ENCODE results near the gene SAMD9L. TPM values are rescaled to one million over a fixed set of nuclear protein-coding genes. Genes with fewer than 3 reads are reported as not detected.

Gene SAMD9L
- total RNA-seq, 1 donor from 2014 or later, result not detected

GRCh38 chr7:93161181-93161762 lies 13.1 kb upstream of the SAMD9L start:
- no peaks in the 10 kb centered on the region for H3K27me3 Mint-ChIP-seq (ENCODE audit: insufficient read depth, low read depth)
- no peaks in the 10 kb centered on the region for H3K36me3 Mint-ChIP-seq
- H3K27ac ChIP-seq, result no peak overlapping the region
- no peak overlapping the region for H3K4me3 Mint-ChIP-seq
- no peak overlapping the region for H3K4me3 ChIP-seq
- H3K4me2 ChIP-seq, result no peak overlapping the region
- H2AFZ ChIP-seq (replicated peaks), result no peak overlapping the region
- H3K4me1 ChIP-seq, result no peaks in the 10 kb centered on the region
- no peaks in the 10 kb centered on the region for H3K36me3 ChIP-seq
- no peak overlapping the region for H3K27ac Mint-ChIP-seq
- TF ChIP-seq CTCF (IDR thresholded peaks at IDR 0.05) (no peak), EZH2phosphoT487 (IDR thresholded peaks at IDR 0.05) (no peak)
- no peak for DNase-seq (ENCODE audit: low spot score)
- H3K79me2 ChIP-seq (ENCODE audit: low read depth), result no peaks in the 10 kb centered on the region
- H3F3A ChIP-seq (ENCODE audit: low read depth), result no peaks in the 10 kb centered on the region
- peaks cover 4% of the 10 kb centered on the region for H3K27me3 ChIP-seq
- no peak overlapping the region for H3K9ac ChIP-seq
- no peaks in the 10 kb centered on the region for H4K20me1 ChIP-seq (ENCODE audit: low read depth)
- H3K9me3 Mint-ChIP-seq, result no peaks in the 10 kb centered on the region
- no peaks in the 10 kb centered on the region for H3K4me1 Mint-ChIP-seq
- no peaks in the 10 kb centered on the region for H3K9me3 ChIP-seq (ENCODE audit: low read depth)

GRCh38 chr7:93160410-93160809 lies 12.2 kb upstream of the SAMD9L start:
- Histone ChIP-seq H3K4me2 (no peak overlapping the region), H3K9ac (no peak overlapping the region), H3K9me3 (ENCODE audit: low read depth) (no peaks in the 10 kb centered on the region), H3F3A (ENCODE audit: low read depth) (no peaks in the 10 kb centered on the region), H4K20me1 (ENCODE audit: low read depth) (no peaks in the 10 kb centered on the region), H3K4me1 (no peaks in the 10 kb centered on the region), H3K27ac (no peak overlapping the region), H3K27me3 (peaks cover 4% of the 10 kb centered on the region), H3K79me2 (ENCODE audit: low read depth) (no peaks in the 10 kb centered on the region), H3K4me3 (no peak overlapping the region), H2AFZ (replicated peaks) (no peak overlapping the region), H3K36me3 (no peaks in the 10 kb centered on the region)
- Mint-ChIP-seq H3K27me3 (ENCODE audit: insufficient read depth, low read depth) (no peaks in the 10 kb centered on the region), H3K9me3 (no peaks in the 10 kb centered on the region), H3K36me3 (no peaks in the 10 kb centered on the region), H3K27ac (no peak overlapping the region), H3K4me1 (no peaks in the 10 kb centered on the region), H3K4me3 (no peak overlapping the region)
- DNase-seq (ENCODE audit: low spot score), result no peak
- no peak for TF ChIP-seq EZH2 (IDR thresholded peaks at IDR 0.05)
- TF ChIP-seq CTCF (IDR thresholded peaks at IDR 0.05), result no peak
- TF ChIP-seq EZH2phosphoT487 (IDR thresholded peaks at IDR 0.05), result no peak

GRCh38 chr7:93159490-93159889 lies 11.3 kb upstream of the SAMD9L start:
- no peak for DNase-seq (ENCODE audit: low spot score)
- no peak overlapping the region for H2AFZ ChIP-seq (replicated peaks)
- TF ChIP-seq EZH2phosphoT487 (IDR thresholded peaks at IDR 0.05) (no peak), CTCF (IDR thresholded peaks at IDR 0.05) (no peak), EZH2 (IDR thresholded peaks at IDR 0.05) (no peak)
- H4K20me1 ChIP-seq (ENCODE audit: low read depth), result no peaks in the 10 kb centered on the region
- no peaks in the 10 kb centered on the region for H3K9me3 ChIP-seq (ENCODE audit: low read depth)
- H3K36me3 ChIP-seq, result no peaks in the 10 kb centered on the region
- Mint-ChIP-seq H3K9me3 (no peaks in the 10 kb centered on the region), H3K4me1 (no peaks in the 10 kb centered on the region), H3K27me3 (ENCODE audit: insufficient read depth, low read depth) (no peaks in the 10 kb centered on the region), H3K27ac (no peak overlapping the region), H3K36me3 (no peaks in the 10 kb centered on the region), H3K4me3 (no peak overlapping the region)
- no peak overlapping the region for H3K27ac ChIP-seq
- H3K4me3 ChIP-seq, result no peak overlapping the region
- no peak overlapping the region for H3K9ac ChIP-seq
- no peaks in the 10 kb centered on the region for H3F3A ChIP-seq (ENCODE audit: low read depth)
- no peaks in the 10 kb centered on the region for H3K79me2 ChIP-seq (ENCODE audit: low read depth)
- H3K4me1 ChIP-seq, result no peaks in the 10 kb centered on the region
- no peak overlapping the region for H3K4me2 ChIP-seq
- H3K27me3 ChIP-seq, result peaks cover 4% of the 10 kb centered on the region

All from neural progenitor cell (in vitro differentiated cells).